Activated CD4-positive, alpha-beta T cell treated with anti-CD3 and anti-CD28 coated beads, Interleukin-2, amount 50 U/mL, for 48 hours (primary cell): ENCODE results near the gene EXOSC10.
"Not testable (repeated sequence)": the region's sequence is repeated elsewhere in the genome, so short reads cannot be mapped to it uniquely, and the experiment has no call there.

ENCODE experiments used
- DNase-seq, 2 experiments: peaks; one replicate each; pipeline ENCODE4 v3.0.0-alpha.2; 2020

The EXOSC10 gene

DNA sequence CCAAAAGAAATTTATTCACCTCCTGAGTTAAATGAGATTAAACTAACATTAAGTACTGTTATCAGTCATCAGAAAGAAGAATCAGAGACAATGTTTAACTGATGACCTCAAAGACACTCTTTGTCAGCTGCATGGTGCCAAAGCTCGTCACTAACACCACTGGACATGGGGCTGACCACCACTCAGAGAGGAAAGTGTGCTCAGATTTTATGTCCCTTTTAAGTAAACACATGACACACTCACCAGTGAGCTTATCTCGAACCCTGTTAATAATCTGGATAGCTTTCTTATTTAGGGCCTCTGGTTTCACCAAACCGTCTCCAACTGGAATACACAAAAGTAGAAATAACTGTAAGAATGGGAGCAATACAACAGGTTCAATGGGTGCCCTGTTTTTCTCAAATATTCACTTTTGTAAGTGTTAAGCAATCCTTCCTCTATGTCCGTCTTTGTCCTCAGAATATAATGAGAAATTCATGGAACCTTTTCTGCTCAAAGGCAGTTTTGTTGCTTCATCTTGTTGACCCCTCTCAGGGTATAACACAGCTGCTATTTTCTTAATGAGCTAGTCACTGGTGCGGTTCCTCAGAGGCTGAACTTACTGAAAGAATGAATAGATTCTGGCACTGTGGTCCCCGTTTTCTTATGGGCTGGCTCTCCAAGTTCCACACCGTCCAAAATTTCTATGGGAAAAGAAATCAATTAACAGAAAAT lies 9.5 kb upstream of the EXOSC10 start:
- no peak for DNase-seq

GRCh38 chr1:11107599-11107998 lies 7.9 kb upstream of the EXOSC10 start:
- no peak for DNase-seq

DNA sequence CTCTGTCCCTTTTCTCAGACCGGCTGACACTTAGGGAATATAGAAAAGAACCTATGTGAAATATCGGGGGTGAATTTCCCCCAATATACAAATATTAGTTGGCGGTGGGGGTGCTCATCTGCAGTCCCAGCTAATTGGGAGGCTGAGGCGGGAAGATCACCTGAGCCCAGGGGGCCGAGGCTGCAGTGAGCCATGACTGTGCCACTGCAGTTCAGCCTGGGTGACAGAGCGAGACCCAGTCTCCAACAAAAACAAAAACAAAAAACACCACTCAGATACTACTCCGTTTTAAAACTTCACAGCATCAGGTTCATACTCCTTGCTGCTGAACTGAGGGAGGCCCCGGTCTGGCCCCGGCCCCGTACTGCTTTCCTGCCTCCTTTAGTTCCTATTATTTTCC lies 5.9 kb upstream of the EXOSC10 start:
- no peak for DNase-seq

- DNase-seq, result no peak
Observed at GRCh38 chr1:11101347-11101746, 1.7 kb upstream of the EXOSC10 start.

DNA sequence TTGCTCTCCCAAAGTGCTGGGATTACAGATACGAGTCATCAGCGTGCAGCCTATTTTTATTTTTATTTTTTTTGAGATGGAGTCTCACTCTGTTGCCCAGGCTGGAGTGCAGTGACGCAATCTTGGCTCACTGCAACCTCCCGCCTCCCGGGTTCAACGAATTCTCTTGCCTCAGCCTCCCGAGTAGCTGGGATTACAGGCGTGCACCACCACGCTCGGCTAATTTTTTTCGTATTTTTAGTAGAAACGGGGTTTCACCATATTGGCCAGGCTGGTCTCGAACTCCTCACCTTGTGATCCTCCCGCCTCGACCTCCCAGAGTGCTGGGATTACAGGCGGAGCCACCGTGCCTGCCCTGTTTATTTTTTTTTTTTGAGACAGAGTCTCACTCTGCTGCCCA lies 1.1 kb upstream of the EXOSC10 start:
- DNase-seq, result not testable (repeated sequence)

DNA sequence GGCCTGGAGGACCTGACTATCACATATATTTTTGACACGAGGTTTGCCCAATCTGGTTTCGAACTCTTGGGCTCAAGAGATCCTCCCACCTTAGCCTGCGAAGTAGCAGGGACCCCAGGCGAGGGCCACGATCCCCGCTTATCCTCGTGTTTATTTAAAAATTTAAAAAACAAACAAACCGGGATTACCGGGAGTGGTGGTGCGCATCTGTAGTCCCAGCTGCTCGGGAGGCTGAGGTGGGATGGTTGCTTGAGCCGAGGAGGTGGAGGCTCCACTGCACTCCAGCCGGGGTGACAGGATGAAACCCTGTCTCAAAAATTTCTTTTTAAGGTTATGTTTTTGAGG lies 452 bp upstream of the EXOSC10 start:
- DNase-seq, result peak in 1 of 2 experiments; percentile 7

DNA sequence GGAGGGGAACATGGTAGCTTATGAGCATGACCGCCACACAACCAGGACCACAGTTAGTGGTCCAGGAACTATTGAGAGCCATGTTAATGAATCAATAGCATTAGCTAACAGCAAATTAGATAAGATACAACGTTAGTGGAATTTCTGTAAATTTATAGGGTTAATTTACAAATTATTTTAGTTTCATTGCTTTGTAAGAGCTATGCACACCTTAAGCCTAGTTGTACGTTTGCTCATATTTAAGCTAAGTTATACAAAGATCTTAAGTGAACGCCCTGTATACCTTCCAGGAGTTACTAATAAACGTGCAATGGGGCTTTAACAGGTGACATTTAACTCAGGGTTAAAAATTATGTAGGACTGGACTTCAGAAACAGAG lies 749 bp downstream of the EXOSC10 start:
- DNase-seq, result no peak

- not testable (repeated sequence) for DNase-seq
Observed at GRCh38 chr1:11083784-11084183, 15.9 kb downstream of the EXOSC10 start.

DNA sequence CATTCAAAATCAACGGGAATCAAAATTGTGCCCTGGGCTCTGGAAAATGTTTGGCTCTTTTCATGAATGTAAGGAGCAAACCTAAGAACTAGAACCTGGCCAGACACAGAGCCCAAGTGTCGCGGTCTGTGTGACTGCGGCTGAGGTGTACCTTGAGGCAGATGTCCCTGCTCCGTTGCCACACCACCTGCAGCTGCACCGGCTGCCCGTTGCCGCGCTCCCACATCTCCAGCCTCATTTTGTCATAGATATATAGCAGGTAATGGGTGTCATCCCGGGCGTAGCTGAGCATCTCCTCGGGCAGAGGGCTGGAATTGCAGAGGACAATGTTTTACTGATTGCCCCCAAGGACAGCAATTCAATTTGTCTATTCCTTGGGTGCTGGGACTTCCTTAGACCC lies 18.7 kb downstream of the EXOSC10 start:
- DNase-seq, result no peak

DNA sequence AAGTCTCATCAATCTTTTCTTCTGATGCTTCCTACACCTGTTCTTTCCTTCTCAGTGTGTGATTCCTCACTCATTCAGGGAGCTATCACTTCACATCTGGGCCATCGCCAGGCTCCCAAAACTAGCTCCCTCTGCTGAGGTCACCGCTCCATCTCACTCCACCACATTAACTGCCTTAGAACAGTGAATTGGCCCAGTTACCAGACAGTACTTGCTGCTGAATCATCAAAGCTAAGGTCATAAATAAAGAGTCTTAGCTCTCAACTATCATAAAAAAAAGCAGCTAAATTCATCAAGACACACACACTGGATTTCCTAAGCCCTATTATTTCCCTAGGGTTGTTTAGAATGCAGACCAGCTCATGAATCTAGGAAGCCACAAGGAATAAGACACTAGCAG lies 21.0 kb downstream of the EXOSC10 start:
- no peak for DNase-seq

- DNase-seq, result not testable (repeated sequence)
Observed at GRCh38 chr1:11073398-11073797, 26.3 kb downstream of the EXOSC10 start.

DNA sequence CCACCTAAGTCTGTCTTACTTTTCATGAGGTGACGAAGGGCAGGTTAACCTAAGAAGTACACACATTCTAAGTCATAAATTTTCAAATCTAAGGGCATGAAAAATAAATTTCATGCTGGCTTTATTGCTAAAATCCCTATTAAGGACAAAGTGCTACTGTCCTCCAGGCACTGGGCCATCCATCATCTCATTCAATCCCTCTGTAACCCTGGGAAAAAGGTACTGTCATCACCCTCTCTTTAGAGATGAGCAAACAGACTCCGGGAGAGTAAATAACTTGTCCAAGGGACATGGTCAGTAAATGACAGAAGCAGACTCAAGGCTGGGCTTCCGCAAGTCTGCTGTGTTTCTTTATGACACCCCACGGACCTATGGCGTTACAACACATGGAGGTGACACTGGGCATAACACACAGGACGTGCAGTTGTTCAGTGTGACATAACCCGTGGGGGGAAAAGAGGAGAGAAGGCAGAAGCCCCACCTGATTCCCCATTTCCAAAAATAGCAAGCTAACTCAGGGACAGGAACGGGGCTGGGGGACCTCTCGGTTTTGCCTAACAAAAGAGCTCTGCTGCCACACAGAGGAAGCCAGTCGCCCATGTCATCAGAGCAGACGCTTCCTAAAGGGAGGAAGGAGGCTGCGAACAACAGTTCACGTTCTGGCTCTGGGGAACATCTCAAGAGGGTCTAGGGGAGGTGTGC lies 27.3 kb downstream of the EXOSC10 start:
- no peak for DNase-seq

DNA sequence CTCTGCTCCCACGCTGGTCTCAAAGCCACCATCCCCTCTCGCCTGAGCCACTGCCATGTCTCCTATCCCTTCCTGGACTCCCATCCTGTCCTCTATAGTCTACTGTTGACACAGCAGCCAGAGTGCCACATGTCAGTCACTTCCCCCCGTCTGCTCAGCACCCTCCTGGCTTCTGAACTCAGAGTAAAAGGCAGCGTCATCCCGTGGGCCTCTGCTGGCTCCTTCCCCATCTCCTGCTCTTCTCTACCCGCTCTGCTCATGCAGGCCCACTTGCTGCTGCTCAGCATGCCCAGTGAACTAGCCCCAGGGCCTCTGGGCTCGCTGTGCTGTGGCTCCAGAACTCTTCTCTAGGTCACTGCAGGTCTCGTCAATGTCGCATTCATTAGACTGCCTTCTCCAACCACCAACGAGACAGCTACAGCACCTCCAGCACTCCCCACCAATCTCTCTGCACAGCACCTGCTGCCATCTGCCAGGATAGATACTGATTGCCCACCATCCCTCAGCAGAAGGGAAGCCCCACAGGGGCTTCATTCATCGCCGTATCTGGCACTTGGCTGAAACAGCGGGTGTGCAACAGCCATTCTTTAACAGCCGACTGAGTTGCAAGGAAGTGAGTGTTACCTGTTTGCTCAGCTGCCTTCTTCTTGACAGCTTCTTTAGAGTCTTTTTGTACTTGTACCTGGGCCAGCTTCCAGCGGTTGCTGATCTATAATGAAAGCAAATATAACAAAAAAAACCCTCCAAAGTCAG lies 28.0 kb downstream of the EXOSC10 start:
- no peak for DNase-seq

- no peak for DNase-seq
Observed at GRCh38 chr1:11070876-11071275, 28.8 kb downstream of the EXOSC10 start.

GRCh38 chr1:11068600-11069473 lies 30.8 kb downstream of the EXOSC10 start:
- no peak for DNase-seq

DNA sequence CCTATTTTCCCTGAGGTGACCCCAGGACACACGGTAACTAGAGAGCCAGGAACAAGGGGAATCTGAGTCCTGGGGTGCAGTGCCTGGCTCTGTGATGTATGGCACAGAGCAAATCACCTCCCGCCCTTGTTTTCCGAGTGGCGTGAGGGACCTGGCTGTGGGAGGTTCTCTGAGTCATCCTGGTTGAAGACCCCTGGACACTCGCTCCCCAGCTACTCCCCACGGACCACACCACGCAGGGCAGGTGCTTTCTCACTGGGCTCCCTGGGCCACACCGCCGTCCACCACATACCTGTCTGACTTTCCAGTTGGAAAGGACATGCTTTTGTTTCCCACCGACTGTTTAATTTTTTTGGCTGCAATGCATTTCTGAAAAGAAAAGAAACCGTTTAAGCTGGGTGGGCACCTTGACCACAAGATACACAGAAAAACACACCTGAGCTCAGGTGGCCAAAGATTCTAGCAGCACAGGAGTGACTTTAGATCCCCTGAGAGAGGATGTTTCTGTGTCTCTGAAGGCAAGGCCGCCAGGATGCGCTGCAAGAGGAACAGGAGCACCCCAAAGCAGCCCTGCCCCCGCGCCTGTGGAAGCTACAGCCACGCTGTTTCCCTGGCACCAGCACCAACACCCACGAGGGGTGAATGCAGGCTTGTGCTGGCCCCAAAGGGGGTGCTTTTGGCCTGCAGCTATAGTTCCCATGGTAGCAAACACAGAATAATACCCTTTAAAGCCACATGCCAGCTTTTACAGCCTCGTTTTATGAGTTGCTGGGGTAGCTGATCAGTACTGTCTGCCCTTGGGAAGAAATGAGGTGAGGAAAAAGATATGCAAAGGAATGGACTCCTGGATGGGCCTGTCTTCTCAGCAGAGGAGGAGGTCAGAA lies 31.7 kb downstream of the EXOSC10 start:
- no peak for DNase-seq

- no peak for DNase-seq
Observed at GRCh38 chr1:11065796-11066195, 33.9 kb downstream of the EXOSC10 start.

DNA sequence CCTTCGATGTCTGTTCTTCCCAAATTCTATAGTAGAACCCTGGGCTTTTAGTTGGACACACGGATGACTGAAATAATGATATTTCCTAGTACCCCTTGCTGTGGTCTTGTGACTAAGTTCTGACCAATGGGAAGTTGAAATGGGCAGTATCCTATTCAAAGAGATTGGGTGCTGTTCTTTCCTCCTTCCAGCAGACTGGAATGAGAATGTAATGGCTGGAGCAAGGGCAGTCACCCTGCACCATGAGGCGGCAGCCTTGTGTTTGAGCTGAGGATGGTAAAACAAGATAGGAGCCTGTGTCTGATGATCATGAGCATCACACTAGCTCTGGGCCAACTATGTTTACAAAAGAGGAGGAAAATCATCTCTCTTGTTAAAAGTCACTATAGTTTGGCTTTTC lies 34.7 kb downstream of the EXOSC10 start:
- no peak for DNase-seq

- DNase-seq, result not testable (repeated sequence)
Observed at GRCh38 chr1:11063937-11064537, 35.6 kb downstream of the EXOSC10 start.

DNA sequence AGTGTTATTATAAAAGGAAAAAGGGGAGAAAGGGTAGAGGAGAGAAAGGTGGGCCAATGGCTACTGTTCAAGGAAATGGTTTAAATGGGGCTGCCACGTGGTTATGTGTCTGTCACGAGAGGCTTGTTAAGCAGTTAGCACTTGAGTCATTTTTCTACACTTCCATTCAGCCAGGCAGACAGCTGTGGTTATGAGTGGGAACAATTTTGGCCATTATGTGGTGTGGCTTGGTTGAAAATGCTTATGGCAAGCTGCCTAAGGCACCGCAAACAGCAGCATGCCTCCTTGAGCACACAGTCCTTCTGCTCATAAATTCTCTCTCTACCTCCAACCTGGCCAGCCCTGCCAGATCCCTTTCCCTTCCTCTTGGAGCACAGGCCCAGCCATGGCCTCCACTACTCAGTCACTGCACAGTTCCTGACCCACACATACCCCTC lies 36.7 kb downstream of the EXOSC10 start:
- peak; percentile 38 to 54 for DNase-seq

GRCh38 chr1:11061652-11062365 lies 37.9 kb downstream of the EXOSC10 start:
- DNase-seq, result no peak
